ENCODE measurements around the gene CYP2R1.

Gene CYP2R1, protein sequence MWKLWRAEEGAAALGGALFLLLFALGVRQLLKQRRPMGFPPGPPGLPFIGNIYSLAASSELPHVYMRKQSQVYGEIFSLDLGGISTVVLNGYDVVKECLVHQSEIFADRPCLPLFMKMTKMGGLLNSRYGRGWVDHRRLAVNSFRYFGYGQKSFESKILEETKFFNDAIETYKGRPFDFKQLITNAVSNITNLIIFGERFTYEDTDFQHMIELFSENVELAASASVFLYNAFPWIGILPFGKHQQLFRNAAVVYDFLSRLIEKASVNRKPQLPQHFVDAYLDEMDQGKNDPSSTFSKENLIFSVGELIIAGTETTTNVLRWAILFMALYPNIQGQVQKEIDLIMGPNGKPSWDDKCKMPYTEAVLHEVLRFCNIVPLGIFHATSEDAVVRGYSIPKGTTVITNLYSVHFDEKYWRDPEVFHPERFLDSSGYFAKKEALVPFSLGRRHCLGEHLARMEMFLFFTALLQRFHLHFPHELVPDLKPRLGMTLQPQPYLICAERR

DNA sequence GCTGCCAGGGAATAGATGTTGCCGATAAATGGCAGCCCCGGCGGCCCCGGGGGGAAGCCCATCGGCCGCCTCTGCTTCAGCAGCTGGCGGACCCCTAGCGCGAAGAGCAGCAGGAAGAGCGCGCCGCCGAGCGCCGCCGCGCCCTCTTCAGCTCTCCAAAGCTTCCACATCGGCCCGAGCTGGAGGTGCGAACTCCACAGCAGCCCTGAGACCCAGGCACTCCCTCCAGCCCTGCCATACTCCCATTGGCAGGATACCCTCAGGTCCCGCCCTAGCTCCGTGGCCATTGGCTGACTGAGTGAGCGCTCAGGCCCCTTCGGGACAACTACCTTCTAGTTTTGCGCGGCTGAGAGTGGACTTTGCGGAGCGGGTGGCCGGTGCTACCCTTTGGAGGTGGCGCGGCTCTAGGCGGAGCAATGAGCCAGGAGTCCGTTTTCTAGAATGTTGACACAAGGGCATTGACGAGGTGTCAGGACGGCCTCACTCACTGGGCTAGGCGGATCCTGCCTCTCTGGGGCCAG lies at the start of gene CYP2R1:
Gene CYP2R1 (minus strand): TSS at position 196 of the 521 bp plus-strand sequence. CDS start 26 bp downstream, at position 170.
- peak; percentile 78 for DNase-seq (ENCODE audit: low read depth)

- no peak for DNase-seq (ENCODE audit: low read depth)
Measured at GRCh38 chr11:14938936-14939335, 46.9 kb upstream of the CYP2R1 start.

- no peak for DNase-seq (ENCODE audit: low read depth)
Measured at GRCh38 chr11:14934641-14935351, 42.8 kb upstream of the CYP2R1 start.

GRCh38 chr11:14932447-14932846 lies 40.4 kb upstream of the CYP2R1 start:
- no peak for DNase-seq (ENCODE audit: low read depth)

GRCh38 chr11:14930369-14930768 lies 38.3 kb upstream of the CYP2R1 start:
- DNase-seq (ENCODE audit: low read depth), result no peak

- DNase-seq (ENCODE audit: low read depth), result no peak
Measured at GRCh38 chr11:14927146-14927545, 35.1 kb upstream of the CYP2R1 start.

GRCh38 chr11:14924318-14924717 lies 32.3 kb upstream of the CYP2R1 start:
- DNase-seq (ENCODE audit: low read depth), result no peak

DNA sequence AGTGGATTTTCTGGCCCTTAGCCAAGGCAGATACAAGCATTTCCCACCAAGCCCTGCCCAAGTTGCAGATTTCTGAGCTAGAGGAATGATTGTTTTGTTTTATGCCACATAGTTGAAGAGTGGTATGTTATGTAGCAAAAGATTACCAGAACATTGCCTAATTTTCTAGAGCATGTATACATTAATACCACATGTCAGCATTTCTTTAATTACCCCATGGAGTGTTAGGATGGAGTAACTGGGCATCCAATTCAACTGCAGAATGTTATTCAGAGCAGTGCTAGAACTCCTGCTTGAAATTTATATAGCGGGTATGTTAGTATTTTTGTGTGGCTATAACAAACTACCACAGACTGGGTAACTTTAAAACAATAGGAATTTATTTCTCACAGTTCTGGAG lies 24.4 kb upstream of the CYP2R1 start:
- no peak for DNase-seq (ENCODE audit: low read depth)

GRCh38 chr11:14914536-14914935 lies 22.5 kb upstream of the CYP2R1 start:
- no peak for DNase-seq (ENCODE audit: low read depth)

DNA sequence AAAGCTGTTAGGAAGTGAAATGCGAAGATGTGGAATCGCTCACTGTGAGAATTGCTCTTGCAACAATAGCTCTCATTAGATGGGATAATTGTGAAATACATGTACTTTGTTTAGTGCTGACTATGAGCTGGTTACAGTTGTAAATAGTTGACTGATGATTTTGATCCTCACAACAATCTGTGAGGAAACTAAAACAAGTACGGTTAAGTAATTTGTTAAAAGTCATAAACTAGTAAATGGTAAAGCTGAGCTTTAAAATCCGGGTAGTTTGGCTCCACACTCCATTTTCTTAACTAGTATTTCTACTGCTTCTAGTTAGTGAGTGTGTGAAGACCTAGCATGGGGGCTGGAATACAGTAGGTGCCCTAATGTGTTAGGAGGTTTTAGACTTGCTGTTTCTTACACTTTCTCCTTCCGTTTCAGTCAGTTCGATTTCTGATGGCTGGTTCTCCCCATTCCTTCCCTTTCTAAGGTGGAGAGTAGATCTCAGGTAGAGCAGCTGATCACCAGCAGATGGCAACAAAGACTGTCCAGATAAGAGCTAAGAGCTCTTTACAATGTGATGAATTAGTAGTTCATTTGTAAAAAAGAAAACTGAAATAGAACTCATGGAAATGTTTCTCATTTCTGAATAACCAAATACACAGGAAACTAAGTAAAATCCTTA lies 16.3 kb upstream of the CYP2R1 start:
- no peak for DNase-seq (ENCODE audit: low read depth)

GRCh38 chr11:14907411-14908213 lies 15.6 kb upstream of the CYP2R1 start:
- DNase-seq (ENCODE audit: low read depth), result peak; percentile 76

DNA sequence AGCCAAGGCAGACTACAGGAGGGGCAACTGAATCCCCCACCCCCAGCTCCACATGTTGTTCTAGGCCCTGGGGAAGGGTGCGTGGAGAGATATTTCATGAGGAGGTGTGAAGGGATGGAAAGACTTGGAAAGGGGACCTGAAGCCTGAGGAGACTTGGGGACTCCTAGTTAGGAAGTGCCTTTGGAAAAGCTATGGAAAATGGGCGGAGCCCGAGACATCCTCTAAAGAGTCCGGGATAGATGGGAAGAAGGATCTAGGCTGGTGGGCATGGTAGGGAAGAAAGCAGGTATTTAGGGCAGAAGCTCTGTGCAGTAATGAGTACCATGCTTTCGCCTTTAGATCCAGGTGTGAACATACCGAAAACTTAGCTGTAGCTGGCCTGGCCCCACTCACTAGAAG lies 15.0 kb upstream of the CYP2R1 start:
- DNase-seq (ENCODE audit: low read depth), result no peak

- DNase-seq (ENCODE audit: low read depth), result no peak
Measured at GRCh38 chr11:14906578-14906977, 14.5 kb upstream of the CYP2R1 start.

- DNase-seq (ENCODE audit: low read depth), result peak; percentile 48
Measured at GRCh38 chr11:14905104-14906033, 13.3 kb upstream of the CYP2R1 start.

DNA sequence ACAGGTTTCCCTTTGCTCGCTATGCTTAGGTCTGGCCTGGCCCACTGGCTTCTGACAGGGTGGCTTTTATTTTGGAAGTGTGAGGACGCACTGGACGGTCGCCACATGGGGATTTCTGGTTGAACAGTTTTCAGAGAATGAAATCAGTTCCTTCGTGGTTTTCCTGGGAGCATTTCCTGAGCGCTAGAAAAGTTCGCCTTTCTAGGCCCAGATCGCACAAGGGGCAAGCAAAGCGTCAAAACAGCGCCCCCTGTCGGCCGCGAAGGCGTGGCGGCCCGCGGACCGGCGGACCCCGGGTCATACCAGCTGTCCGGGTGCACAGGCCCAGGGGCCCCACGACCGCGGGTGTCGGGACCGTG lies 12.7 kb upstream of the CYP2R1 start:
- DNase-seq (ENCODE audit: low read depth), result peak; percentile 76

GRCh38 chr11:14902650-14903350 lies 10.8 kb upstream of the CYP2R1 start:
- DNase-seq (ENCODE audit: low read depth), result no peak

DNA sequence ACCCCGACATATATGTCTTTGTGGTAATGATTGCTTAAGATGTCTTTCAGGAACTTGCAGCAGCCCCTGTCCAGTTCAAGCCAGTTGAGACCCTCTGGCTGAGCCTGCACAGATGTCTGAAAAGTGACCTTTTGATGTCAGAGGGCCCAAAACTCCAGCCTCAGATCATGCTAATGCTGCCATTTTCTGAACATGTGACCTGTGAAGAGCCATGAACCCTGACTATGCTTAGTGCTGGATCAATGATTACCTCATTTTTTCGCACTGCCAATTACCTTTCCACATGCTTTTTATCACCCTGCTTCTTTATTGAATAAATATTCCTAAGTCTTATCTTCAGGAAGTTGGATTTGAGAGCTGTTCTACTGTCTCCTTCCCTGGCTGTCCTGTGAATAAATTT lies 6.9 kb upstream of the CYP2R1 start:
- no peak for DNase-seq (ENCODE audit: low read depth)

- no peak for DNase-seq (ENCODE audit: low read depth)
Measured at GRCh38 chr11:14898355-14898754, 6.3 kb upstream of the CYP2R1 start.

DNA sequence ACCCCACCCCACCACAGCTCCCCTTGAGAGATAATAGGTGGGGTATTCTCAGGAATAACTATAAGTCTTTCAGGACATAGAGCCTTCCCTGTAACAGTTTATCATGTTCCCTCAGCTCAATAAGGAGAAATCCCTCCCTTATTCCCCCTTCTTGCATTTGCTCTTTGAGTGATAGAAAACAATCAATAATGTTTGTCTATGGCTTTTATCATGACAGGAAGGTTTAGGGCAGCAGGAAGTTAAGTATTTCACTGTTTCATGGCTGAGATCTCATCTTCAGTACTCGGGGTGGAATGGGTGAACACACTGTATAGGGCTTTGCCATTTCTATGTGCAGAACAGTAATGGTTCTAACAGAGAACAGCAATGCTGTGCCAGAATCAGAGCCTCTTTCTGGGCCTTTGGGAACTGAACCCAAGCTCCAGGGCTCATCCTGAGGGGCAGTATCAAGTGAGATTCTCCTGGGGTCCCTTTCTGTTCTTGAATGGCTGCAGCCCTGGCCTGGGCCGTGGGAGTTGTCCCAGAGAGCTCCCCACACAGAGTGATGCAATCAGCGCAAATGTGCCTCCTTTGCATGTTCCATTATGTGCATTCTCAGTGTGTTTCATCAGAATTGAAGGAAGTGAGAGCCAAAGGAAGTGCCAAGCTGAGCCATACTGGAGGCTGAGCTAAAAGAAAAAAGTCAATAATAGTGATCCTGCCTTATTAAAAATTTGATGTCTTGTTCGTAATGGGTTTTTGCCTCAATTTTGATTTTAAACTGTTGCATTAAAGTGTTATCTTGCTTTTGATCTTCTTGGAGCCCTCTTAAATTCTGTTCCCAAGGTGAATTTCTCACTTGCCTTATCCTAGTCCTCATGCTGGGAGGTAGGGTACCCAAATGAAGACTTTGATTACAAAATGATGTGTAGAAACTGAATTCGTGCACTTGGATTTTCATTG lies 2.9 kb upstream of the CYP2R1 start:
- DNase-seq (ENCODE audit: low read depth), result no peak
